PC-3 (cell line): Measurements from ENCODE around the gene COA1. TPM values are rescaled to one million over a fixed set of nuclear protein-coding genes. Genes with fewer than 3 reads are reported as not detected.

Source experiments
- ATAC-seq: fragments of 200-7000 bp; cut with Tn5 transposase; 2 replicates; pipeline ENCODE4 v1.9.1; 2020; ENCODE audit warnings: mild to moderate bottlenecking, moderate library complexity
- BruUV-seq: library from RNA; stranded (reverse); fragments of 400-500 nt; replicated peaks from 2 replicates; lab custom pipeline; 2021; lab: Mats Ljungman, UMichigan
- CTCF ChIA-PET: fragments of 300-600 bp; sonication (Branson Sonifier 250); formaldehyde crosslinking; loops from one replicate; lab custom pipeline; 2022; ENCODE audit warnings: antibody characterized with exemption; lab: Charles Lee
- POLR2A ChIA-PET: fragments of 300-600 bp; sonication (Branson Sonifier 250); formaldehyde crosslinking; loops from one replicate; lab custom pipeline; 2022; ENCODE audit warnings: antibody characterized with exemption; ENCODE audit not compliant: unreplicated experiment; lab: Charles Lee
- DNase-seq: peaks from one replicate; pipeline ENCODE4 v3.0.0-alpha.2; 2015
- H2AFZ ChIP-seq: fragments of 300-600 bp; sonication (generic); 2 replicates; pipeline ENCODE4 v1.6.0; 2016; ENCODE audit warnings: antibody characterized with exemption, low read length
- H3F3A ChIP-seq: fragments of 300-600 bp; sonication (generic); one replicate; pipeline ENCODE4 v1.6.0; 2017; ENCODE audit warnings: antibody characterized with exemption, low read length, control low read depth, mild to moderate bottlenecking; ENCODE audit not compliant: unreplicated experiment
- H3K27ac ChIP-seq: fragments of 300-600 bp; sonication (generic); 2 replicates; pipeline ENCODE4 v1.5.1; 2016; ENCODE audit warnings: mild to moderate bottlenecking, low read length
- H3K27me3 ChIP-seq: fragments of 300-600 bp; sonication (generic); 2 replicates; pipeline ENCODE4 v1.6.1; 2016; ENCODE audit warnings: low read length, mixed read lengths
- H3K36me3 ChIP-seq: fragments of 300-600 bp; sonication (generic); 2 replicates; pipeline ENCODE4 v1.6.1; 2016; ENCODE audit warnings: low read depth, mixed run types, low read length, mixed read lengths
- H3K4me1 ChIP-seq: fragments of 300-600 bp; sonication (generic); 2 replicates; pipeline ENCODE4 v1.5.1; 2016; ENCODE audit warnings: low read length; ENCODE audit not compliant: insufficient read depth
- H3K4me2 ChIP-seq: fragments of 300-600 bp; sonication (generic); 2 replicates; pipeline ENCODE4 v1.6.0; 2016; ENCODE audit warnings: low read length
- H3K4me3 ChIP-seq: fragments of 300-600 bp; sonication (generic); 2 replicates; pipeline ENCODE4 v1.5.1; 2016; ENCODE audit warnings: mild to moderate bottlenecking, low read length, mixed read lengths
- H3K79me2 ChIP-seq: fragments of 300-600 bp; sonication (generic); 2 replicates; pipeline ENCODE4 v1.6.1; 2017; ENCODE audit warnings: low read length, mixed read lengths
- H3K9ac ChIP-seq: fragments of 300-600 bp; sonication (generic); 2 replicates; pipeline ENCODE4 v1.6.0; 2016; ENCODE audit warnings: mild to moderate bottlenecking, low read length
- H3K9me2 ChIP-seq: fragments of 300-600 bp; sonication (generic); replicated peaks from 2 replicates; pipeline ENCODE4 v1.6.1; 2016; ENCODE audit warnings: mixed run types, low read length, mixed read lengths
- H3K9me3 ChIP-seq: fragments of 300-600 bp; sonication (generic); 2 replicates; pipeline ENCODE4 v1.6.1; 2016; ENCODE audit warnings: low read length, mixed read lengths
- H4K20me1 ChIP-seq: fragments of 300-600 bp; sonication (generic); 2 replicates; pipeline ENCODE4 v1.6.1; 2016; ENCODE audit warnings: low read length, mixed read lengths
- EZH2 ChIP-seq: fragments of 300-600 bp; sonication (generic); IDR thresholded peaks from one replicate; pipeline ENCODE4 v1.6.1; 2017; ENCODE audit warnings: antibody characterized with exemption, mild to moderate bottlenecking, low read length; ENCODE audit not compliant: unreplicated experiment
- EZH2phosphoT487 ChIP-seq: fragments of 300-600 bp; sonication (generic); IDR thresholded peaks from 2 replicates; pipeline ENCODE4 v1.6.1; 2018; ENCODE audit warnings: mild to moderate bottlenecking, antibody characterized with exemption, low read length, borderline replicate concordance
- intact Hi-C: fragments of 100-400 bp; cut with micrococcal nuclease; formaldehyde crosslinking; loops from 2 replicates; pipeline ENCODE4 v1.9.0; 2023
- total RNA-seq: library from RNA; depleted of rRNA; stranded (reverse); fragments of >200 nt; gene quantifications from 2 replicates; pipeline ENCODE4 v1.2.3, GENCODE V29; 2014
- TF ChIP-seq, protein P1 (sequence below): fragments of 300-600 bp; sonication (generic); conservative IDR thresholded peaks from 2 replicates; pipeline ENCODE4 v1.5.1; 2017; ENCODE audit warnings: antibody characterized with exemption, low read depth, mild to moderate bottlenecking, low read length

The COA1 gene
- total RNA-seq, 1 experiment from 2014 or later = 82.0 TPM

DNA sequence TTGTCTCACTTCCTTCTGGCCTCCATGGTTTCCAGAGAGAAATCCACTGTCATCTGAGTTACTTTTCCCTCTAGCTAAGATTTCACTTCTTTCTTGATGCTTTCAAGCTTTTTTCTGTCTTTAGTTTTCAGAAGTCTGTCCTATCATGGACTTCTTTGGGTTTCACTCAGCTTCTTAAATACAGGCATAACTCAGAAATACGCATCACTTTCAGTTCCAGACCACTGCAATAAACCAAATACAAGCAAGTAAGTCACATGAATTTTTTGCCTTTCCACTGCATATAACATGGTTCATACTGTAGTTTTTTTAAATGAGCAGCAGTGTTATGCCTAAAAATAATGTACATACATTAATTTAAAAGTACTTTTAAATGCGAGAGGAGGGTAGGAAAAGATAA is 97.8 kb downstream of the COA1 start:
- H3K36me3 ChIP-seq = peaks cover 82% of the 10 kb centered on the region
- DNase-seq = no peak

GRCh38 chr7:43630482-43630881 is 98.8 kb downstream of the COA1 start:
- H3K27me3 ChIP-seq = no peaks in the 10 kb centered on the region
- peaks cover 11% of the 10 kb centered on the region; the same call in 1 of the 2 replicates for H3K4me1 ChIP-seq
- BruUV-seq = no TSS peak
- POLR2A ChIA-PET = no interaction called here
- no peak overlapping the region for H3K4me3 ChIP-seq
- intact Hi-C loops = no loop called here
- no peak overlapping the region for H3K4me2 ChIP-seq
- no peaks in the 10 kb centered on the region for H3K9me2 ChIP-seq
- no peak overlapping the region for H2AFZ ChIP-seq
- no peak overlapping the region for H3K9ac ChIP-seq
- no peak for ATAC-seq
- peaks cover 55% of the 10 kb centered on the region for H3K79me2 ChIP-seq
- no peak overlapping the region for H3K27ac ChIP-seq
- CTCF ChIA-PET = interaction anchor here (1.5 kb wide), 1 partner anchor 48 kb away, joined by 4 read pairs; the partner anchor contains the start of gene STK17A
- H3F3A ChIP-seq = peaks cover 5% of the 10 kb centered on the region
- 0 out of 2 replicates have a peak, but pooled peaks cover 4% of the 10 kb centered on the region for H4K20me1 ChIP-seq
- TF ChIP-seq, protein P1, sequence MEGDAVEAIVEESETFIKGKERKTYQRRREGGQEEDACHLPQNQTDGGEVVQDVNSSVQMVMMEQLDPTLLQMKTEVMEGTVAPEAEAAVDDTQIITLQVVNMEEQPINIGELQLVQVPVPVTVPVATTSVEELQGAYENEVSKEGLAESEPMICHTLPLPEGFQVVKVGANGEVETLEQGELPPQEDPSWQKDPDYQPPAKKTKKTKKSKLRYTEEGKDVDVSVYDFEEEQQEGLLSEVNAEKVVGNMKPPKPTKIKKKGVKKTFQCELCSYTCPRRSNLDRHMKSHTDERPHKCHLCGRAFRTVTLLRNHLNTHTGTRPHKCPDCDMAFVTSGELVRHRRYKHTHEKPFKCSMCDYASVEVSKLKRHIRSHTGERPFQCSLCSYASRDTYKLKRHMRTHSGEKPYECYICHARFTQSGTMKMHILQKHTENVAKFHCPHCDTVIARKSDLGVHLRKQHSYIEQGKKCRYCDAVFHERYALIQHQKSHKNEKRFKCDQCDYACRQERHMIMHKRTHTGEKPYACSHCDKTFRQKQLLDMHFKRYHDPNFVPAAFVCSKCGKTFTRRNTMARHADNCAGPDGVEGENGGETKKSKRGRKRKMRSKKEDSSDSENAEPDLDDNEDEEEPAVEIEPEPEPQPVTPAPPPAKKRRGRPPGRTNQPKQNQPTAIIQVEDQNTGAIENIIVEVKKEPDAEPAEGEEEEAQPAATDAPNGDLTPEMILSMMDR = no peak
- TF ChIP-seq EZH2 = no peak
- TF ChIP-seq EZH2phosphoT487 = no peak
- H3K36me3 ChIP-seq = peaks cover 82% of the 10 kb centered on the region
- no peaks in the 10 kb centered on the region for H3K9me3 ChIP-seq
- no peak for DNase-seq

More for the DNA sequence above, 97.8 kb downstream of the COA1 start:
- no peak overlapping the region for H2AFZ ChIP-seq
- H3K4me2 ChIP-seq = no peak overlapping the region
- intact Hi-C loops = no loop called here
- no TSS peak for BruUV-seq
- no peak overlapping the region for H3K4me3 ChIP-seq
- H3K79me2 ChIP-seq = peaks cover 44% of the 10 kb centered on the region
- no peaks in the 10 kb centered on the region for H3K9me2 ChIP-seq
- no peak for ATAC-seq
- H3K27ac ChIP-seq = no peak overlapping the region
- no peaks in the 10 kb centered on the region for H3K9me3 ChIP-seq
- no peaks in the 10 kb centered on the region for H3K27me3 ChIP-seq
- CTCF ChIA-PET = no interaction called here
- H3F3A ChIP-seq = peaks cover 5% of the 10 kb centered on the region
- no peak for TF ChIP-seq EZH2
- TF ChIP-seq EZH2phosphoT487 = no peak
- TF ChIP-seq, protein P1 = no peak
- no peak overlapping the region for H3K9ac ChIP-seq
- H3K4me1 ChIP-seq = 0 out of 2 replicates have a peak, but pooled peaks cover under 1% of the 10 kb centered on the region
- no peaks in the 10 kb centered on the region for H4K20me1 ChIP-seq
- POLR2A ChIA-PET = no interaction called here

GRCh38 chr7:43629857-43630256 is 99.5 kb downstream of the COA1 start:
- TF ChIP-seq EZH2phosphoT487 = no peak
- TF ChIP-seq, protein P1 = no peak
- no peak for TF ChIP-seq EZH2
- Histone ChIP-seq H3K9ac (no peak overlapping the region), H4K20me1 (0 out of 2 replicates have a peak, but pooled peaks cover 5% of the 10 kb centered on the region), H3K4me3 (no peak overlapping the region), H3K36me3 (peaks cover 84% of the 10 kb centered on the region), H3F3A (peaks cover 5% of the 10 kb centered on the region), H3K9me2 (no peaks in the 10 kb centered on the region), H3K4me2 (no peak overlapping the region), H3K79me2 (peaks cover 61% of the 10 kb centered on the region), H3K9me3 (no peaks in the 10 kb centered on the region), H2AFZ (no peak overlapping the region), H3K4me1 (peaks cover 16% of the 10 kb centered on the region; the same call in 1 of the 2 replicates), H3K27ac (no peak overlapping the region), H3K27me3 (no peaks in the 10 kb centered on the region)
- no peak for ATAC-seq
- POLR2A ChIA-PET = no interaction called here
- CTCF ChIA-PET = interaction anchor here (1.5 kb wide), 1 partner anchor 47 kb away, joined by 4 read pairs; the partner anchor contains the start of gene STK17A
- BruUV-seq = no TSS peak
- intact Hi-C loops = no loop called here
- no peak for DNase-seq
